NCI-H2081 (cell line): ENCODE results near the gene UBA6.

Experiments
- DNase-seq, 2 experiments: peaks; one replicate each; lab custom pipeline; 2025; lab: John Stamatoyannopoulos, UW

The UBA6 gene

DNA sequence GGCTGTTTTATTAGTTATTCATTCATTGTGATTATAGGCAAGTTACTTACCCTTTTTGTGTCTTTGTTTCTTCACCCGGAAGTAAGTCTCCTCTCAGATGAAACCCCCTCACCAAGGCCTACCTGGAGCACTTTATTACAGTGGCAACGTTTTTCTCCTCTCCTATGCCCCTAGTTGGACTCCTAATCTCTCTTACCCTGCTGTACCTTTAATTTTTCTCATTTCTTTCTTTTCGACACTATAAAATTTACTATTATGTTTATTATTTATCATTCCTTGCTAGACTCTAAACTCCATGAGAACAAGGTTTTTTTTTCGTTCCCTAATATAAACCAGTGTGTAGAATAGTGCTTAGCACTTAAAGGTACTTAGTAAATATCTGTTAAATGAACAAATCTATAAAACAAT, 124.9 kb downstream of the UBA6 start:
- no peak for DNase-seq

DNA sequence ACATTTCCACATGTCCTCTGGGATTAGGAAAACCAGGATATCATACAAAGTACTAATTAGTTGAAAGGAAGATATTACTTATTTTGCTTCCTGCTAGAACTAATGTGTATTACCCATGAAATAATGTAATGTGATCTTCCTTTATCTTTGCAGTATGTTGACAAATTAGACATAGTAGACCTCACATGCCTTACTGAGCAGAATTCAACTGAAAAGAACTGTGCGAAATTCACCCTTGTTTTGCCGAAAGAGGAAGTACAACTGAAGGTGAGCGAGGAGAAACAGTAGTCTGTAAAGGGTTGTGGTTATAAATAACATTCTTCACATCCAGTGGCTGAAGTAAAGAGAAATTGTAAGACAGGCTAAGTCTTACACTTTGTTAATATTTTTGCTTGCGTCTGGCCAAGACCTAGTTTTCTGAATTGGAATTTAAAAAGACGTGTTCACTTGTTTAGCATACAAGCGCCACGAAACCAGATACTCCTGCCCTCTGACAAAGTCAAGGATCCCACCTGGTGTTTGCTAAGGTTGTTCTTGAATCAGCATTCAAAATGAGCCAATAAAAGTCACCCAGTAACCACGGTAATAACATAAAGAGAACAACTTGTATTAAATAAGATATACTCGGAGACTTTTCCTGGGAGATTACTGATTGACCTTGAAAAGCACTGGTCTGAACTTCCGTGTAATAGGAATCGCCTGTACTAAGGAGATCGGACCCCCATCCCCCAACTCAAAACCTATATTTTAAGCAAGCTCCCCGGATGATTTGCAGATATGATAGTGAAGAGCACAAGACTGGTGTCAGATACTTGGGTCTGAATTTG, 125.5 kb downstream of the UBA6 start:
- DNase-seq = no peak

DNA sequence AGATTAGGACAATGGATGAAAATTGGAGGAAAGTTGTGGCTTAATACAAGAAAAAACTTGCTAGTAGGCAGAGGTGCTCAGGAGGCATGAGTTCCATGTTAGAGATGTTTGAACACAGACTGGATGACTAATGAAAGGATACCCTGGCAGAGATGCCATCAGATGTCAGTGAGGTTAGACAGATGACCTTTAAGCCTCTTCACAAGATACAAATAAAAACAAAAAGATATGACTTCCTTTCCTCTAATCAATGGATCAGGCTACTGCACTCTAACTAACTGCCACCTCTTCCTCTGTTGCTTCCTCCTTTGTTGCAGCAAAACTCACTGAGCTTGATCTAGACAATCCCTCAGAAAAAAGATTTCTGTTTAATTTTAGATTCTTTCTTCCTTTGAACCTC, 127.8 kb downstream of the UBA6 start:
- no peak for DNase-seq

DNA sequence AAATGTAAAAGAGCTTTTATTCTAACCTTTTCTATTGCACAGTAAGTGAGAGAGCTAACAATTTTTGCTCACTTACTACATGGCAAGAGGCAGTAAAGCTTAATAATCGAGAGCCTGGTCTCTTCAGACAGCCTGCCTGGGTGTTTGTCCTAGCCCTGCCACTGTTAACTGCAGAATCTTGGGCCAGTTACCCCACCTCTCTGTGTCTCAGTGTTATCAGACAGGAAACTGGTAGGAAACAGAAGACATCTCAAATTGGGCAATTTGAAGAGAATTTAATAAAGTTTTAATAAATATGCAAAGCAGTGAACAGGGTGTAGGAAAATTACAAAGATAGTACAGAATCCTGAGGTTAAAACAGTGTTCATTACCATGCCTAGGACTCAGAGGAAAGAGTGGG, 129.0 kb downstream of the UBA6 start:
- no peak for DNase-seq

DNA sequence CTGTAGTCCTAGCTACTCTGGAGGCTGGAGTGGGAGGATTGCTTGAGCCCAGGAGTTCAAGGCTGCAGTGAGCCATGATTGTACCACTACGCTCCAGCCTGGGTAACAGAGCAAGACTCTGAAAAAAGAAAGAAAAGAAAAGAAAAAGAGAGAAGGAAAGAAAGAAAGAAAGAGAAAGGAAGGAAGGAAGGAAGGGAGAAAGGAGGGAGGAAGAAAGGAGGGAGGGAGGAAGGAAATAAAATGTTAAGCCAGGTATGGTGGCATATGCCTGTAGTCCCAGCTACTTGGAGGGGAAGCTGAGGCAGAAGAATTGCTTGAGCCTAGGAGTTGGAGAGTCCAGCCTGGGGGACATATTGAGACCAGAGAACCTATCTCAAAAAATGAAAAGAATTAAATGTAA, 130.4 kb downstream of the UBA6 start:
- no peak for DNase-seq

DNA sequence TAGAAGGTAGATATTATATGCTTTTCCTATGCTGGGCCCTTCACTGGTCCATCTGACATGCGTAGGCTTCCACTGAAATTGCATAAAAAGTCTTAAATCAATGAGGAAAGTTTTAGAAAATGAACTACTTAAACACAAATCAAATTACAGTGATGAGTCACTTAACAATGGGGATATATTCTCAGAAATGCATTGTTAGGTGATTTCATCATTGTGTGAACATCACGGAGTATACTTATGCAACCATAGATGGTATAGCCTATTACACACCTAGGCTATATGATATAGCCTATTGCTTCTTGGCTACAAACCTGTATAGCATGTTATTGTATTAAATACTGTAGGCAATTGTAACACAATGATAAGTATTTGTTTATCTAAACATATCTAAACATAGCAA, 132.1 kb downstream of the UBA6 start:
- no peak for DNase-seq

DNA sequence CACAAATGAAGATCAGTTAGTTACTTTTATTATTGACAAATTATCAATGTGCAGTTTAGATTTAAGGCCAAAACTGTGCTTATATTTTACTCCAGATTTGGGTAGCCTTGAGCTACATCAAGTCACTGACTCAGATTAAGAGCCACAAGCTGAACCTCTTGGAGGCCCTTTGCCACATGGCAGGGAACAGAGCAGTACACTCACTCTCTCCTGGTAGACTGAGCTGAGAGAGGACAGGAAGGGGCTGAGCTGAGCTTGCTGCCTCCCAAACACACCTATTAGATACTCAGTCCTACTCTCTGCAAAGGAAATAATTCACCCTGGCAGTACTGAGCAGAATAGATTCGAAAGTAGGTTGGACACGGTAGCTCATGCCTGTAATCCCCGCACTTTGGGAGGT, 134.6 kb downstream of the UBA6 start:
- no peak for DNase-seq

DNA sequence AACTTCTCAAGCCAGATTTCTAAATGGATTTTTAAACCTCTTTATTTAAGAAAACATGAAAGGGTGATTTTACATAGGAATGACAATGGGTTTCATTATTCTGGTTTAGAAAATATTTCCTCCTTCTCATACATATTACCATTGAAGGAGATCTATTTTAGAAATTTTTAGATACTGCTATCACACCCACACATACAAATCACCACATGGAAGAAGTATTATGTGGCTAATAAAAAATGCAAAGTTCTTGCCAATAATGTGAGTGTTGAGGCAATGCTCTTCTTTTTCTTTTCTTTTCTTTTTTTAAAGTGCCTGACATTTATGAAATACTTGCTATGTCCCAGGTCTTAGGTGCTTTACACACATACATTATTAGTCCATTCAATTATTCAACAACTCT, 135.7 kb downstream of the UBA6 start:
- DNase-seq = no peak
